HepG2 (cell line): Measurements from ENCODE around the gene WNT3A. TPM values are rescaled to one million over a fixed set of nuclear protein-coding genes. Genes with fewer than 3 reads are reported as not detected.

Source experiments
- ATAC-seq: fragments of 200-7000 bp; cut with Tn5 transposase; 3 replicates; pipeline ENCODE4 v1.9.1; 2020; ENCODE audit warnings: mild to moderate bottlenecking, moderate library complexity
- BruUV-seq: library from RNA; stranded (reverse); fragments of 400-500 nt; replicated peaks from 2 replicates; lab custom pipeline; 2021; lab: Mats Ljungman, UMichigan
- CTCF ChIA-PET: fragments of 300-600 bp; formaldehyde crosslinking; extraction: SDS; loops from one replicate; lab custom pipeline; 2021; ENCODE audit warnings: low total read pairs, inconsistent platforms, low intra/inter-chr PET ratio; lab: Yijun Ruan, JAX
- POLR2A ChIA-PET: fragments of 350-600 bp; sonication (Branson Sonifier 250); formaldehyde crosslinking; loops from one replicate; lab custom pipeline; 2020; ENCODE audit warnings: antibody characterized with exemption, inconsistent platforms; lab: Yijun Ruan, JAX
- DNase-seq: peaks from one replicate; pipeline ENCODE4 v3.0.0-alpha.2; 2015; ENCODE audit warnings: low spot score
- FAIRE-seq: peaks from 3 replicates; lab custom pipeline; 2011; peaks lifted over from hg19 to GRCh38; lab: Jason Lieb, UNC
- H2AFZ ChIP-seq: one replicate; pipeline ENCODE4 v1.6.1; 2011; ENCODE audit warnings: low read length, inconsistent platforms
- H3K27ac ChIP-seq: fragments of 300-600 bp; 3 replicates; pipeline ENCODE4 v1.8.0; 2011; ENCODE audit warnings: mixed run types, mild to moderate bottlenecking, mixed read lengths, low read length, inconsistent platforms; ENCODE audit not compliant: insufficient read depth; ENCODE audit errors: extremely low read length
- H3K27me3 ChIP-seq, 2 experiments: fragments of 200-600 bp in 1 of 2; 2 replicates in 1 of 2; 3 replicates in 1 of 2; pipeline versions ENCODE4 v1.6.0 to v1.8.0; 2011; ENCODE audit warnings: low read length in 2 of 2, mild to moderate bottlenecking in 2 of 2, moderate library complexity in 2 of 2, inconsistent platforms in 1 of 2; ENCODE audit not compliant: insufficient read depth in 2 of 2, control insufficient read depth in 1 of 2
- H3K36me3 ChIP-seq, 2 experiments: fragments of 200-600 bp in 1 of 2; replicated peaks in 1 of 2; 2 replicates in 1 of 2; 3 replicates in 1 of 2; pipeline versions ENCODE4 v1.5.1 to v1.8.0; 2011; ENCODE audit warnings: low read length in 2 of 2, inconsistent platforms in 1 of 2; ENCODE audit not compliant: insufficient read depth in 2 of 2, control insufficient read depth in 1 of 2
- H3K4me1 ChIP-seq: 2 replicates; pipeline ENCODE4 v1.5.1; 2012; ENCODE audit warnings: low read length, inconsistent platforms; ENCODE audit not compliant: insufficient read depth
- H3K4me2 ChIP-seq: 2 replicates; pipeline ENCODE4 v1.6.0; 2011; ENCODE audit warnings: low read depth, low read length, inconsistent platforms
- H3K4me3 ChIP-seq, 3 experiments: fragments of 200-600 bp in 1 of 3; sonication (generic), shearing (Covaris generic) in 1 of 3; replicated peaks in 1 of 3; 2 replicates each; pipeline ENCODE4 v1.5.1; 2011 to 2016; ENCODE audit warnings: low read length in 3 of 3, inconsistent platforms in 2 of 3, low read depth in 2 of 3, mild to moderate bottlenecking in 2 of 3, control low read depth in 1 of 3, mixed read lengths in 1 of 3; ENCODE audit not compliant: insufficient read depth in 1 of 3
- H3K79me2 ChIP-seq: one replicate; pipeline ENCODE4 v1.6.1; 2011; ENCODE audit warnings: low read length, inconsistent platforms; ENCODE audit not compliant: insufficient read depth
- H3K9ac ChIP-seq: 2 replicates; pipeline ENCODE4 v1.6.0; 2011; ENCODE audit warnings: mild to moderate bottlenecking, low read depth, low read length, inconsistent platforms; ENCODE audit not compliant: insufficient read depth
- H3K9me3 ChIP-seq: 2 replicates; pipeline ENCODE4 v1.5.1; 2012; ENCODE audit warnings: mild to moderate bottlenecking, low read length
- H4K20me1 ChIP-seq: 2 replicates; pipeline ENCODE4 v1.6.0; 2011; ENCODE audit warnings: inconsistent platforms, mild to moderate bottlenecking, low read length, moderate library complexity; ENCODE audit not compliant: insufficient read depth
- ARNT ChIP-seq: fragments of 450-650 bp; IDR thresholded peaks from 2 replicates; pipeline ENCODE4 v1.6.1; 2017
- CENPX ChIP-seq: sonication (generic); formaldehyde crosslinking; IDR thresholded peaks from 2 replicates; pipeline ENCODE4 v1.9.0; 2021; ENCODE audit warnings: mild to moderate bottlenecking, missing genetic modification reagents, moderate library complexity
- GABPA ChIP-seq, 2 experiments: IDR thresholded peaks; 2 replicates each; pipeline ENCODE4 v1.6.1; 2011 to 2016; ENCODE audit warnings: low read depth in 2 of 2, low read length in 1 of 2, missing biosample characterization in 1 of 2, missing genetic modification characterization in 1 of 2
- GTF2F1 ChIP-seq: fragments of 150-350 bp; IDR thresholded peaks from 2 replicates; pipeline ENCODE4 v1.6.1; 2014; ENCODE audit warnings: low read length
- ISX ChIP-seq: sonication (generic); formaldehyde crosslinking; conservative IDR thresholded peaks from 2 replicates; pipeline ENCODE4 v1.5.0; 2020; ENCODE audit warnings: missing genetic modification reagents
- KDM6A ChIP-seq: IDR thresholded peaks from 2 replicates; pipeline ENCODE4 v1.6.1; 2016; ENCODE audit warnings: low read depth
- MXD4 ChIP-seq: IDR thresholded peaks from 2 replicates; pipeline ENCODE4 v1.6.1; 2016; ENCODE audit warnings: mild to moderate bottlenecking, missing biosample characterization, missing genetic modification reagents
- PPARG ChIP-seq: conservative IDR thresholded peaks from 2 replicates; pipeline ENCODE4 v1.6.1; 2016; ENCODE audit warnings: missing biosample characterization, missing genetic modification reagents
- WIZ ChIP-seq: sonication (generic); formaldehyde crosslinking; IDR thresholded peaks from 2 replicates; pipeline ENCODE4 v1.5.1; 2020; ENCODE audit warnings: mild to moderate bottlenecking, missing genetic modification reagents
- ZNF383 ChIP-seq: sonication (generic); formaldehyde crosslinking; IDR thresholded peaks from 2 replicates; pipeline ENCODE4 v1.4.0; 2020; ENCODE audit warnings: missing genetic modification reagents, mild to moderate bottlenecking, borderline replicate concordance
- ZNF749 ChIP-seq: sonication (generic); formaldehyde crosslinking; IDR thresholded peaks from 2 replicates; pipeline ENCODE4 v1.8.0; 2022; ENCODE audit warnings: mild to moderate bottlenecking, missing genetic modification reagents, moderate library complexity, borderline replicate concordance
- ZNF775 ChIP-seq: sonication (generic); formaldehyde crosslinking; IDR thresholded peaks from 2 replicates; pipeline ENCODE4 v1.4.0; 2020; ENCODE audit warnings: missing genetic modification reagents, mild to moderate bottlenecking, moderate library complexity, borderline replicate concordance
- ZNF776 ChIP-seq: sonication (generic); formaldehyde crosslinking; IDR thresholded peaks from 2 replicates; pipeline ENCODE4 v1.4.0; 2020; ENCODE audit warnings: mild to moderate bottlenecking, missing genetic modification reagents
- ZSCAN12 ChIP-seq: sonication (generic); formaldehyde crosslinking; IDR thresholded peaks from 2 replicates; pipeline ENCODE4 v1.9.0; 2021; ENCODE audit warnings: mild to moderate bottlenecking, missing genetic modification reagents
- ZZZ3 ChIP-seq: sonication (generic); formaldehyde crosslinking; IDR thresholded peaks from 2 replicates; pipeline ENCODE4 v1.4.0; 2020; ENCODE audit warnings: missing genetic modification reagents, mild to moderate bottlenecking, borderline replicate concordance
- WGBS: methylation state at CpG from one replicate; pipeline ENCODE4 v1.1.6; 2017; ENCODE audit warnings: low lambda C conversion rate; 5-methylcytosine and 5-hydroxymethylcytosine counted together
- in situ Hi-C: cut with HindIII; loops from 2 replicates; pipeline ENCODE4 v1.10.0; 2017; ENCODE audit warnings: low pct_unique_long_range_greater_than_20kb; ENCODE audit not compliant: extremely low pct_ligation_motif_present
- intact Hi-C: fragments of 100-400 bp; cut with micrococcal nuclease; formaldehyde crosslinking; loops from one replicate; pipeline ENCODE4 v1.10.0; 2022; ENCODE audit not compliant: unreplicated experiment
- polyA plus RNA-seq, 8 experiments: library from polyadenylated mRNA; depleted of rRNA in 3 of 8; stranded (reverse) in 7 of 8; unstranded in 1 of 8; fragments of >200 nt; fragmentation: Illumina TruSeq in 4 of 8; extraction: Trizol in 4 of 8; gene quantifications; 2 replicates each; pipeline versions ENCODE4 v1.2.1 to v1.2.3, GENCODE V29; 2011 to 2016; ENCODE audit warnings: low read depth in 4 of 8, missing spikeins in 1 of 8, mixed read lengths in 1 of 8; ENCODE audit not compliant: insufficient read depth in 1 of 8
- total RNA-seq, 5 experiments: library from RNA; depleted of rRNA; stranded (reverse); fragments of >200 nt; fragmentation: Illumina TruSeq; extraction: Trizol; gene quantifications; 2 replicates each; pipeline ENCODE4 v1.2.3, GENCODE V29; 2016; ENCODE audit warnings: low read depth in 1 of 5
- TF ChIP-seq, protein P1 (sequence below): sonication (generic); formaldehyde crosslinking; IDR thresholded peaks from 2 replicates; pipeline ENCODE4 v1.5.1; 2020; ENCODE audit warnings: missing genetic modification reagents, mild to moderate bottlenecking, borderline replicate concordance
- TF ChIP-seq, protein P2 (sequence below): sonication (generic); formaldehyde crosslinking; conservative IDR thresholded peaks from 2 replicates; pipeline ENCODE4 v1.4.0; 2020; ENCODE audit warnings: mild to moderate bottlenecking, missing genetic modification reagents, moderate library complexity
- TF ChIP-seq, protein P3 (sequence below): sonication (generic); formaldehyde crosslinking; IDR thresholded peaks from 2 replicates; pipeline ENCODE4 v1.5.0; 2020; ENCODE audit warnings: missing genetic modification reagents

Gene WNT3A
- total and polyA plus RNA-seq, 2 of the 13 experiments (the other 11 are each of a cell fraction or from before 2014, with no cell fraction given), result not detected

DNA sequence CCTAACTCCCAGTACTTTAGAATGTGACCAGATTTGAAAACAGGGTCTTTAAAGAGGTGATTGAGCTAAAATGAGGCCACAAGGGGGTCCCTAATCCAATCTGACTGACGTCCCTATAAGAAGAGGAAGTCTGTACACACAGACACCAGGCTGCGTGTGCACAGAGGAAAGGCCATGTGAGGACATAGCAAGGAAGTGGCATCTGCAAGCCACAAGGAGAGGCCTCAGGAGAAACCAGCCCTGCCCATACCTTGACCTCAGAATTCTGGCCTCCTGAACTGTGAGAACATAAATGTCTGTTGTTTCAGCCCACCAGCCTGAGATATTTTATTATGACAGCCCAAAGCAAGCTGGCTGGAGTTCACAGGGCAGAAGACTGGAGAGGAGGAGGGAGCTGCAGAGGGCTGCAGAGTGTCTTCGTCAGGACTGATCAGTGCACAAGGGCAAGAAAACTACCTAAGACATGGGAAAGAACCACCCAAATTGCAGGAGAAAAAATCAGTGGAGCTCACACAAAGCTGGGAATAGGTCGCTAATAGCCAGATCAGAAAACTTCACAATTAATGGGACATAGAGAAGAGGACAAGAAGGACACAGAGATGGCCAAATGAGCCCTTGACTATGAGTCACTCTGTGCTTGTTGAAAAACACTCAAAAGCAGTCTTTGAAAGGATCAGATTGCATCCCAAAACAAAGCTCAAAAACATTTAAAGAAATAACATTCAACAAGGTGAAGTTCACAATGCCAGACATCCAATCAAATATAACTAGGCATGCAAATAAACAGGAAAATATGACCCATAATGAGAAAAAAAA, 44.9 kb upstream of the WNT3A start:
- Histone ChIP-seq H3K4me3 (no peak overlapping the region), H3K27me3 (peaks cover 0 to 6% of the 10 kb centered on the region in 2 experiments; a peak in 1 of 5 replicates), H2AFZ (no peak overlapping the region), H3K9me3 (no peaks in the 10 kb centered on the region), H3K79me2 (no peaks in the 10 kb centered on the region), H3K4me2 (no peak overlapping the region), H3K4me1 (no peaks in the 10 kb centered on the region), H4K20me1 (no peaks in the 10 kb centered on the region), H3K36me3 (no peaks in the 10 kb centered on the region), H3K9ac (no peak overlapping the region), H3K27ac (no peak overlapping the region)
- intact Hi-C loops, result no loop called here
- no TSS peak for BruUV-seq
- ChIA-PET CTCF (no interaction called here), POLR2A (no interaction called here)
- in situ Hi-C loops, result no loop called here
- ATAC-seq (no peak), FAIRE-seq (no peak), DNase-seq (no peak)
- 3% methylated on average over 4 of the region's 4 CpGs for WGBS
- no peak for TF ChIP-seq ISX (CRISPR knock-in tag)
- TF ChIP-seq, protein P1, sequence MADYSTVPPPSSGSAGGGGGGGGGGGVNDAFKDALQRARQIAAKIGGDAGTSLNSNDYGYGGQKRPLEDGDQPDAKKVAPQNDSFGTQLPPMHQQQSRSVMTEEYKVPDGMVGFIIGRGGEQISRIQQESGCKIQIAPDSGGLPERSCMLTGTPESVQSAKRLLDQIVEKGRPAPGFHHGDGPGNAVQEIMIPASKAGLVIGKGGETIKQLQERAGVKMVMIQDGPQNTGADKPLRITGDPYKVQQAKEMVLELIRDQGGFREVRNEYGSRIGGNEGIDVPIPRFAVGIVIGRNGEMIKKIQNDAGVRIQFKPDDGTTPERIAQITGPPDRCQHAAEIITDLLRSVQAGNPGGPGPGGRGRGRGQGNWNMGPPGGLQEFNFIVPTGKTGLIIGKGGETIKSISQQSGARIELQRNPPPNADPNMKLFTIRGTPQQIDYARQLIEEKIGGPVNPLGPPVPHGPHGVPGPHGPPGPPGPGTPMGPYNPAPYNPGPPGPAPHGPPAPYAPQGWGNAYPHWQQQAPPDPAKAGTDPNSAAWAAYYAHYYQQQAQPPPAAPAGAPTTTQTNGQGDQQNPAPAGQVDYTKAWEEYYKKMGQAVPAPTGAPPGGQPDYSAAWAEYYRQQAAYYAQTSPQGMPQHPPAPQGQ (CRISPR knock-in tag), result no peak
- no peak for TF ChIP-seq ZNF775 (CRISPR knock-in tag)
- no peak for TF ChIP-seq ZNF749 (CRISPR knock-in tag)
- TF ChIP-seq ZNF383, result no peak
- no peak for TF ChIP-seq PPARG (CRISPR knock-in tag)
- no peak for TF ChIP-seq WIZ (CRISPR knock-in tag)
- no peak for TF ChIP-seq GTF2F1
- TF ChIP-seq ARNT, result no peak
- TF ChIP-seq GABPA (IDR thresholded peaks at IDR 0.05; ENCODE audit: low read depth, low read length), result no peak
- TF ChIP-seq GABPA (CRISPR knock-in tag; IDR thresholded peaks at IDR 0.05; ENCODE audit: low read depth), result no peak
- TF ChIP-seq ZNF776 (CRISPR knock-in tag), result no peak
- TF ChIP-seq MXD4 (CRISPR knock-in tag), result no peak
- TF ChIP-seq, protein P2, sequence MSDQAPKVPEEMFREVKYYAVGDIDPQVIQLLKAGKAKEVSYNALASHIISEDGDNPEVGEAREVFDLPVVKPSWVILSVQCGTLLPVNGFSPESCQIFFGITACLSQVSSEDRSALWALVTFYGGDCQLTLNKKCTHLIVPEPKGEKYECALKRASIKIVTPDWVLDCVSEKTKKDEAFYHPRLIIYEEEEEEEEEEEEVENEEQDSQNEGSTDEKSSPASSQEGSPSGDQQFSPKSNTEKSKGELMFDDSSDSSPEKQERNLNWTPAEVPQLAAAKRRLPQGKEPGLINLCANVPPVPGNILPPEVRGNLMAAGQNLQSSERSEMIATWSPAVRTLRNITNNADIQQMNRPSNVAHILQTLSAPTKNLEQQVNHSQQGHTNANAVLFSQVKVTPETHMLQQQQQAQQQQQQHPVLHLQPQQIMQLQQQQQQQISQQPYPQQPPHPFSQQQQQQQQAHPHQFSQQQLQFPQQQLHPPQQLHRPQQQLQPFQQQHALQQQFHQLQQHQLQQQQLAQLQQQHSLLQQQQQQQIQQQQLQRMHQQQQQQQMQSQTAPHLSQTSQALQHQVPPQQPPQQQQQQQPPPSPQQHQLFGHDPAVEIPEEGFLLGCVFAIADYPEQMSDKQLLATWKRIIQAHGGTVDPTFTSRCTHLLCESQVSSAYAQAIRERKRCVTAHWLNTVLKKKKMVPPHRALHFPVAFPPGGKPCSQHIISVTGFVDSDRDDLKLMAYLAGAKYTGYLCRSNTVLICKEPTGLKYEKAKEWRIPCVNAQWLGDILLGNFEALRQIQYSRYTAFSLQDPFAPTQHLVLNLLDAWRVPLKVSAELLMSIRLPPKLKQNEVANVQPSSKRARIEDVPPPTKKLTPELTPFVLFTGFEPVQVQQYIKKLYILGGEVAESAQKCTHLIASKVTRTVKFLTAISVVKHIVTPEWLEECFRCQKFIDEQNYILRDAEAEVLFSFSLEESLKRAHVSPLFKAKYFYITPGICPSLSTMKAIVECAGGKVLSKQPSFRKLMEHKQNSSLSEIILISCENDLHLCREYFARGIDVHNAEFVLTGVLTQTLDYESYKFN (CRISPR knock-in tag), result no peak
- TF ChIP-seq ZZZ3 (CRISPR knock-in tag), result no peak
- no peak for TF ChIP-seq KDM6A (CRISPR knock-in tag)
- no peak for TF ChIP-seq CENPX (CRISPR knock-in tag)
- TF ChIP-seq ZSCAN12 (CRISPR knock-in tag), result no peak
- TF ChIP-seq, protein P3, sequence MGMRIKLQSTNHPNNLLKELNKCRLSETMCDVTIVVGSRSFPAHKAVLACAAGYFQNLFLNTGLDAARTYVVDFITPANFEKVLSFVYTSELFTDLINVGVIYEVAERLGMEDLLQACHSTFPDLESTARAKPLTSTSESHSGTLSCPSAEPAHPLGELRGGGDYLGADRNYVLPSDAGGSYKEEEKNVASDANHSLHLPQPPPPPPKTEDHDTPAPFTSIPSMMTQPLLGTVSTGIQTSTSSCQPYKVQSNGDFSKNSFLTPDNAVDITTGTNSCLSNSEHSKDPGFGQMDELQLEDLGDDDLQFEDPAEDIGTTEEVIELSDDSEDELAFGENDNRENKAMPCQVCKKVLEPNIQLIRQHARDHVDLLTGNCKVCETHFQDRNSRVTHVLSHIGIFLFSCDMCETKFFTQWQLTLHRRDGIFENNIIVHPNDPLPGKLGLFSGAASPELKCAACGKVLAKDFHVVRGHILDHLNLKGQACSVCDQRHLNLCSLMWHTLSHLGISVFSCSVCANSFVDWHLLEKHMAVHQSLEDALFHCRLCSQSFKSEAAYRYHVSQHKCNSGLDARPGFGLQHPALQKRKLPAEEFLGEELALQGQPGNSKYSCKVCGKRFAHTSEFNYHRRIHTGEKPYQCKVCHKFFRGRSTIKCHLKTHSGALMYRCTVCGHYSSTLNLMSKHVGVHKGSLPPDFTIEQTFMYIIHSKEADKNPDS, result no peak
